K562 (cell line): Measurements from ENCODE around the gene PPP3CB. TPM values are rescaled to one million over a fixed set of nuclear protein-coding genes. Genes with fewer than 3 reads are reported as not detected.

ENCODE experiments used
- ARID2 ChIP-seq: fragments of 450-650 bp; IDR thresholded peaks from 2 replicates; pipeline ENCODE4 v1.6.1; 2017; ENCODE audit warnings: antibody characterized with exemption, mild to moderate bottlenecking
- ARNT ChIP-seq, 2 experiments: fragments of 450-650 bp; IDR thresholded peaks; 2 replicates each; pipeline ENCODE4 v1.6.1; 2016; ENCODE audit warnings: mild to moderate bottlenecking in 1 of 2
- ATF6 ChIP-seq: sonication (generic); formaldehyde crosslinking; IDR thresholded peaks from 2 replicates; pipeline ENCODE4 v1.4.0; 2020; ENCODE audit warnings: mild to moderate bottlenecking, missing genetic modification reagents
- BRCA1 ChIP-seq, 2 experiments: fragments of 450-650 bp in 1 of 2; sonication (generic) in 1 of 2; formaldehyde crosslinking in 1 of 2; IDR thresholded peaks; 2 replicates each; pipeline versions ENCODE4 v1.5.0 to v1.6.1; 2017 to 2020; ENCODE audit warnings: mild to moderate bottlenecking in 1 of 2, missing genetic modification reagents in 1 of 2
- E2F4 ChIP-seq: sonication (generic); formaldehyde crosslinking; IDR thresholded peaks from 2 replicates; pipeline ENCODE4 v1.8.0; 2022; ENCODE audit warnings: mild to moderate bottlenecking, low read depth, missing genetic modification reagents
- GTF2A2 ChIP-seq: IDR thresholded peaks from 2 replicates; pipeline ENCODE4 v1.6.1; 2016; ENCODE audit warnings: mild to moderate bottlenecking, missing genetic modification characterization, missing compliant biosample characterization
- HMG20B ChIP-seq: fragments of 250-450 bp; sonication (Bioruptor Pico); IDR thresholded peaks from 2 replicates; pipeline ENCODE4 v1.5.0; 2021; ENCODE audit warnings: mild to moderate bottlenecking
- KAT8 ChIP-seq: fragments of 450-650 bp; IDR thresholded peaks from 2 replicates; pipeline ENCODE4 v1.6.1; 2016; ENCODE audit warnings: low read depth, mild to moderate bottlenecking
- LCOR ChIP-seq: sonication (generic); formaldehyde crosslinking; IDR thresholded peaks from 2 replicates; pipeline ENCODE4 v1.8.0; 2022; ENCODE audit warnings: mild to moderate bottlenecking, missing genetic modification reagents
- MEF2A ChIP-seq: IDR thresholded peaks from 2 replicates; pipeline ENCODE4 v1.6.1; 2011; ENCODE audit warnings: low read depth, mild to moderate bottlenecking, low read length, moderate library complexity; ENCODE audit not compliant: control insufficient read depth
- PTTG1 ChIP-seq: fragments of 450-650 bp; IDR thresholded peaks from 2 replicates; pipeline ENCODE4 v1.6.1; 2016; ENCODE audit warnings: low read depth, mild to moderate bottlenecking, missing genetic modification characterization, missing compliant biosample characterization
- RHOXF2B ChIP-seq: fragments of 250-450 bp; sonication (Bioruptor Pico); conservative IDR thresholded peaks from 2 replicates; pipeline ENCODE4 v1.5.1; 2021
- RNF2 ChIP-seq: sonication (generic); IDR thresholded peaks from 2 replicates; pipeline ENCODE4 v1.6.1; 2016
- THRB ChIP-seq: fragments of 450-650 bp; formaldehyde crosslinking; conservative IDR thresholded peaks from 2 replicates; pipeline ENCODE4 v1.4.0; 2022; ENCODE audit warnings: mild to moderate bottlenecking, missing genetic modification characterization
- YBX1 ChIP-seq: fragments of 450-650 bp; IDR thresholded peaks from 2 replicates; pipeline ENCODE4 v1.7.1; 2016; ENCODE audit warnings: mild to moderate bottlenecking
- ZNF263 ChIP-seq: sonication (generic); formaldehyde crosslinking; IDR thresholded peaks from 2 replicates; pipeline ENCODE4 v1.8.0; 2022; ENCODE audit warnings: mild to moderate bottlenecking, missing genetic modification reagents, borderline replicate concordance
- ZNF561 ChIP-seq: fragments of 450-650 bp; formaldehyde crosslinking; conservative IDR thresholded peaks from 2 replicates; pipeline ENCODE4 v1.4.0; 2020; ENCODE audit warnings: mild to moderate bottlenecking, moderate library complexity
- ZNF592 ChIP-seq: fragments of 450-650 bp; IDR thresholded peaks from 2 replicates; pipeline ENCODE4 v1.6.1; 2017; ENCODE audit warnings: antibody characterized with exemption, mild to moderate bottlenecking
- ZNF830 ChIP-seq: fragments of 250-450 bp; sonication (Bioruptor Pico); IDR thresholded peaks from 2 replicates; pipeline ENCODE4 v1.5.0; 2021; ENCODE audit warnings: mild to moderate bottlenecking
- polyA plus RNA-seq, 8 experiments: library from polyadenylated mRNA; depleted of rRNA in 4 of 8; stranded (reverse) in 5 of 8; unstranded in 3 of 8; fragments of >200 nt; fragmentation: Nextera tagmentation in 2 of 8; fragmentation: Illumina TruSeq in 1 of 8; extraction: Ambion mirVana in 2 of 8; extraction: Trizol in 1 of 8; gene quantifications; 2 replicates each; pipeline versions ENCODE4 v1.2.1 to v1.2.3, GENCODE V29; 2011 to 2014; ENCODE audit warnings: inconsistent platforms in 1 of 8, missing spikeins in 1 of 8
- total RNA-seq, 7 experiments: library from RNA; depleted of rRNA in 6 of 7; stranded (reverse); fragments of >200 nt in 6 of 7; fragmentation: Illumina TruSeq in 2 of 7; extraction: Trizol in 2 of 7; gene quantifications; 2 replicates each; pipeline versions ENCODE4 v1.2.1 to v1.2.3, GENCODE V29; 2011 to 2021; ENCODE audit warnings: low replicate concordance in 1 of 7

The PPP3CB gene
- total and polyA plus RNA-seq, 9 of the 15 experiments (the other 6 are each of a cell fraction or from before 2014, with no cell fraction given), result 9.6 to 27.6 (median 17.8) TPM

- peak; percentile 48; the same call in 1 of the 2 replicates for TF ChIP-seq ZNF592
- TF ChIP-seq HMG20B (CRISPR knock-in tag), result no peak
- TF ChIP-seq E2F4, result no peak
- TF ChIP-seq THRB (CRISPR knock-in tag), result no peak
- no peak for TF ChIP-seq YBX1
- TF ChIP-seq ARID2, result no peak
- no peak for TF ChIP-seq PTTG1 (tag)
- TF ChIP-seq ZNF561 (CRISPR knock-in tag), result no peak
- no peak for TF ChIP-seq RHOXF2B
- TF ChIP-seq ATF6 (CRISPR knock-in tag), result 0 out of 2 replicates have a peak, but pooled peaks have one; percentile 24
- peak in 1 of 2 experiments; percentile 78; a peak in 2 of 4 replicates for TF ChIP-seq ARNT (IDR thresholded peaks at IDR 0.05)
- no peak for TF ChIP-seq MEF2A
- TF ChIP-seq KAT8, result no peak
- TF ChIP-seq BRCA1 (IDR thresholded peaks at IDR 0.05), result no peak
- TF ChIP-seq BRCA1 (CRISPR knock-in tag; IDR thresholded peaks at IDR 0.05), result no peak
- TF ChIP-seq ZNF263 (CRISPR knock-in tag), result no peak
- no peak for TF ChIP-seq GTF2A2 (tag)
- TF ChIP-seq ZNF830 (CRISPR knock-in tag), result no peak
- TF ChIP-seq LCOR (CRISPR knock-in tag), result no peak
- peak; percentile 50; the same call in 1 of the 2 replicates for TF ChIP-seq RNF2
Observed at GRCh38 chr10:73495884-73496674, at the start of gene PPP3CB (continued).
